ENCODE data around the gene PIGU. TPM values are rescaled to one million over a fixed set of nuclear protein-coding genes. Genes with fewer than 3 reads are reported as not detected.

The PIGU gene
- total and polyA plus RNA-seq, 9 of the 15 experiments (the other 6 are each of a cell fraction or from before 2014, with no cell fraction given), result 6.5 to 100 (median 28.1) TPM

GRCh38 chr20:34573541-34574300, 103.2 kb downstream of the PIGU start:
- Histone ChIP-seq H2AFZ (ENCODE audit: low read depth, low read length) (no peak overlapping the region), H4K20me1 (replicated peaks; ENCODE audit: control insufficient read depth, insufficient read depth, low read length) (0 out of 2 replicates have a peak, but pooled peaks cover under 1% of the 10 kb centered on the region), H3K4me1 (replicated peaks in 1 of 2; ENCODE audit: control insufficient read depth in 2 of 2, insufficient read depth in 2 of 2, low read length in 2 of 2) (peaks cover 0 to 15% of the 10 kb centered on the region in 2 experiments; a peak in 4 of 5 replicates), H3K27ac (ENCODE audit: extremely low read depth, low read depth, low read length) (no peak overlapping the region), H3K9ac (ENCODE audit: insufficient read depth in 1 of 2, low read depth in 2 of 2, low read length in 2 of 2) (no peak overlapping the region), H3K36me3 (ENCODE audit: control insufficient read depth, insufficient read depth, low read length) (peaks cover 13% of the 10 kb centered on the region; the same call in 2 of the 3 replicates), H3K27me3 (ENCODE audit: control insufficient read depth in 2 of 2, insufficient read depth in 2 of 2, low read length in 2 of 2) (no peaks in the 10 kb centered on the region), H3K9me1 (ENCODE audit: control insufficient read depth, insufficient read depth, low read length) (no peaks in the 10 kb centered on the region), H3K4me2 (ENCODE audit: insufficient read depth, low read length) (no peak overlapping the region), H3K4me3 (no peak overlapping the region), H3K79me2 (ENCODE audit: control insufficient read depth, insufficient read depth, low read length) (no peaks in the 10 kb centered on the region), H3K9me3 (replicated peaks; ENCODE audit: control insufficient read depth, insufficient read depth, low read depth, low read length) (no peaks in the 10 kb centered on the region)
- ATAC-seq (no peak), DNase-seq (ENCODE audit: extremely low read depth in 1 of 4, low spot score in 3 of 4) (no peak), FAIRE-seq (no peak)
- WGBS (ENCODE audit: insufficient coverage, low coverage, missing lambda C conversion rate), result 87% methylated on average over 7 of the region's 7 CpGs
- POLR2A ChIA-PET, result interaction anchor here (0.6 to 2.0 kb wide), 3 partner anchors 9 to 20 kb away, joined by 3 to 4 read pairs (median 4); no protein-coding TSS in a partner anchor
- in situ Hi-C loops (cut with MboI), result no loop called here
- BruUV-seq (replicated peaks), result no TSS peak
- CTCF ChIA-PET (ENCODE audit: low intra/inter-chr PET ratio), result no interaction called here
- intact Hi-C loops (cut with micrococcal nuclease), result no loop called here
- no peak for TF ChIP-seq ZNF197 (CRISPR knock-in tag; IDR thresholded peaks at IDR 0.05; ENCODE audit: low read depth)
- TF ChIP-seq BRCA1 (IDR thresholded peaks at IDR 0.05), result no peak
- no peak for TF ChIP-seq BRCA1 (CRISPR knock-in tag; IDR thresholded peaks at IDR 0.05)
- no peak for TF ChIP-seq ZNF766 (CRISPR knock-in tag; conservative IDR thresholded peaks at IDR 0.05)
- no peak for TF ChIP-seq FOXK2 (conservative IDR thresholded peaks at IDR 0.05 in 1 of 2, IDR thresholded peaks at IDR 0.05 in 1 of 2; ENCODE audit: low read depth in 2 of 2)
- no peak for TF ChIP-seq ZMIZ1 (IDR thresholded peaks at IDR 0.05; ENCODE audit: low read depth in 2 of 2, low read length in 2 of 2)
- no peak for TF ChIP-seq ZNF347 (CRISPR knock-in tag; IDR thresholded peaks at IDR 0.05; ENCODE audit: low read depth)
- TF ChIP-seq TAF1 (IDR thresholded peaks at IDR 0.05; ENCODE audit: control insufficient read depth, extremely low read depth, insufficient read depth, low read length, severe bottlenecking), result no peak
- TF ChIP-seq FOXP1 (CRISPR knock-in tag; IDR thresholded peaks at IDR 0.05), result no peak
- TF ChIP-seq BCL6 (CRISPR knock-in tag; IDR thresholded peaks at IDR 0.05), result no peak
- no peak for TF ChIP-seq TBL1XR1 (IDR thresholded peaks at IDR 0.05; ENCODE audit: low read length in 2 of 2)
- TF ChIP-seq, protein P1, sequence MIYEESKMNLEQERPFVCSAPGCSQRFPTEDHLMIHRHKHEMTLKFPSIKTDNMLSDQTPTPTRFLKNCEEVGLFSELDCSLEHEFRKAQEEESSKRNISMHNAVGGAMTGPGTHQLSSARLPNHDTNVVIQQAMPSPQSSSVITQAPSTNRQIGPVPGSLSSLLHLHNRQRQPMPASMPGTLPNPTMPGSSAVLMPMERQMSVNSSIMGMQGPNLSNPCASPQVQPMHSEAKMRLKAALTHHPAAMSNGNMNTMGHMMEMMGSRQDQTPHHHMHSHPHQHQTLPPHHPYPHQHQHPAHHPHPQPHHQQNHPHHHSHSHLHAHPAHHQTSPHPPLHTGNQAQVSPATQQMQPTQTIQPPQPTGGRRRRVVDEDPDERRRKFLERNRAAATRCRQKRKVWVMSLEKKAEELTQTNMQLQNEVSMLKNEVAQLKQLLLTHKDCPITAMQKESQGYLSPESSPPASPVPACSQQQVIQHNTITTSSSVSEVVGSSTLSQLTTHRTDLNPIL (CRISPR knock-in tag; IDR thresholded peaks at IDR 0.05), result no peak
- TF ChIP-seq HNRNPK (IDR thresholded peaks at IDR 0.05; ENCODE audit: low read depth, low read length, poor library complexity, severe bottlenecking), result no peak
- no peak for TF ChIP-seq TCFL5 (CRISPR knock-in tag; conservative IDR thresholded peaks at IDR 0.05)
- TF ChIP-seq HDAC2 (IDR thresholded peaks at IDR 0.05), result no peak
- no peak for TF ChIP-seq MBD1 (CRISPR knock-in tag; IDR thresholded peaks at IDR 0.05)

Measured in K562 (cell line).